ENCODE measurements around the gene C3orf18. TPM values are rescaled to one million over a fixed set of nuclear protein-coding genes. Genes with fewer than 3 reads are reported as not detected.

Gene C3orf18
- total and polyA plus RNA-seq, 9 of the 15 experiments (the other 6 are each of a cell fraction or from before 2014, with no cell fraction given), result 0.01 to 2.3 (median 0.94) TPM

DNA sequence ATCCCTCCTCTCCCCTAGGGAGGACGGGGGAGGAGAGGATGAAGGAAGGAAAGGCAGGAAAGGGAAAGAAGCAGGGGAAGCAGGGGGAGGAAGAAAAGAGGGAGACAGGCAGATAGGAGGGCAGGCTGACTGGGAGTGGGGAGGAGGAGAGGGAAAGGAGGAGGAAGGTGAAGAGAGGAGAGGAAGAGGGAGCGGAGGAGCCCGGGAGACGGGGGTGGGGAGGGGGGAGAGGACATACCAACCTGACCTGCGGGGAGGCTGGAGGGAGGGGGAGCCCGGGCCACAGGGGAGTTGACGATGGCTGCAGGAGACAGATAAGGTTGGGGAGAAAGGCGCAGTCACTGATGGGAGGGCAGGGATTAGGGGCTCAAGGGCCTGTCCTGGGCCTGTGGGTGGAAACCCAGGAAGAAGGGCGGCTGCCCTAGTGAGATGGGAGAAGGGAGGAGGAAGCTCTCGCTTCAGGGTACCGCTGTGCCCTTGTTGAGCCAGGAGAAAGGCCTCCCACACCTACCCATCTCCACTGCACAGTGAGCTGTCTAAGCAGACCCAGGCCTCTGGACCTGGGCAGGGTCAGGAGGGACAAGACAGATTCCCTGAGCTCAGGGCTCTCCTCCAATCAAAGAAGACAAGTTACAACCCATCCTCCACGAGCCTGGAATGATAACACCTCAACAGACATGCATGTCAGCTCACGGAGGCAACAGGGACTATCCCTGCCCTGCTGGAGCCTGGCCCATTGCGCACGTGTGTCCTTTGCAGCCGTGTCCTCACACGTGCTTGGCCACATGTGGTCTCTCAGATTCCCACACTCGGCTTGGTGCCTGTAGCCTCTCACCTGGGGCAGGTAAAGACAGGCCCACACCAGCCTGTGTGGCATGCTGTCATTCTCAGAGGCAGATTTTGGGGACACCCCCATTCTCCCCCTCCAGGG, 27.9 kb downstream of the C3orf18 start (continued):
- TF ChIP-seq SIX5 (IDR thresholded peaks at IDR 0.05; ENCODE audit: borderline replicate concordance in 1 of 2, insufficient read depth in 1 of 2, low read depth in 1 of 2, low read length in 2 of 2) (no peak), CBFA2T3 (IDR thresholded peaks at IDR 0.05) (peak; percentile 96), SMAD3 (CRISPR knock-in tag; conservative IDR thresholded peaks at IDR 0.05) (no peak), BCOR (IDR thresholded peaks at IDR 0.05) (peak; percentile 66; the same call in 1 of the 2 replicates)
- TF ChIP-seq, protein P1, sequence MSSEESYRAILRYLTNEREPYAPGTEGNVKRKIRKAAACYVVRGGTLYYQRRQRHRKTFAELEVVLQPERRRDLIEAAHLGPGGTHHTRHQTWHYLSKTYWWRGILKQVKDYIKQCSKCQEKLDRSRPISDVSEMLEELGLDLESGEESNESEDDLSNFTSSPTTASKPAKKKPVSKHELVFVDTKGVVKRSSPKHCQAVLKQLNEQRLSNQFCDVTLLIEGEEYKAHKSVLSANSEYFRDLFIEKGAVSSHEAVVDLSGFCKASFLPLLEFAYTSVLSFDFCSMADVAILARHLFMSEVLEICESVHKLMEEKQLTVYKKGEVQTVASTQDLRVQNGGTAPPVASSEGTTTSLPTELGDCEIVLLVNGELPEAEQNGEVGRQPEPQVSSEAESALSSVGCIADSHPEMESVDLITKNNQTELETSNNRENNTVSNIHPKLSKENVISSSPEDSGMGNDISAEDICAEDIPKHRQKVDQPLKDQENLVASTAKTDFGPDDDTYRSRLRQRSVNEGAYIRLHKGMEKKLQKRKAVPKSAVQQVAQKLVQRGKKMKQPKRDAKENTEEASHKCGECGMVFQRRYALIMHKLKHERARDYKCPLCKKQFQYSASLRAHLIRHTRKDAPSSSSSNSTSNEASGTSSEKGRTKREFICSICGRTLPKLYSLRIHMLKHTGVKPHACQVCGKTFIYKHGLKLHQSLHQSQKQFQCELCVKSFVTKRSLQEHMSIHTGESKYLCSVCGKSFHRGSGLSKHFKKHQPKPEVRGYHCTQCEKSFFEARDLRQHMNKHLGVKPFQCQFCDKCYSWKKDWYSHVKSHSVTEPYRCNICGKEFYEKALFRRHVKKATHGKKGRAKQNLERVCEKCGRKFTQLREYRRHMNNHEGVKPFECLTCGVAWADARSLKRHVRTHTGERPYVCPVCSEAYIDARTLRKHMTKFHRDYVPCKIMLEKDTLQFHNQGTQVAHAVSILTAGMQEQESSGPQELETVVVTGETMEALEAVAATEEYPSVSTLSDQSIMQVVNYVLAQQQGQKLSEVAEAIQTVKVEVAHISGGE (CRISPR knock-in tag; IDR thresholded peaks at IDR 0.05), result no peak
- TF ChIP-seq, protein P2, sequence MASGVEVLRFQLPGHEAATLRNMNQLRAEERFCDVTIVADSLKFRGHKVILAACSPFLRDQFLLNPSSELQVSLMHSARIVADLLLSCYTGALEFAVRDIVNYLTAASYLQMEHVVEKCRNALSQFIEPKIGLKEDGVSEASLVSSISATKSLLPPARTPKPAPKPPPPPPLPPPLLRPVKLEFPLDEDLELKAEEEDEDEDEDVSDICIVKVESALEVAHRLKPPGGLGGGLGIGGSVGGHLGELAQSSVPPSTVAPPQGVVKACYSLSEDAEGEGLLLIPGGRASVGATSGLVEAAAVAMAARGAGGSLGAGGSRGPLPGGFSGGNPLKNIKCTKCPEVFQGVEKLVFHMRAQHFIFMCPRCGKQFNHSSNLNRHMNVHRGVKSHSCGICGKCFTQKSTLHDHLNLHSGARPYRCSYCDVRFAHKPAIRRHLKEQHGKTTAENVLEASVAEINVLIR (CRISPR knock-in tag; IDR thresholded peaks at IDR 0.05), result no peak
- TF ChIP-seq, protein P3, sequence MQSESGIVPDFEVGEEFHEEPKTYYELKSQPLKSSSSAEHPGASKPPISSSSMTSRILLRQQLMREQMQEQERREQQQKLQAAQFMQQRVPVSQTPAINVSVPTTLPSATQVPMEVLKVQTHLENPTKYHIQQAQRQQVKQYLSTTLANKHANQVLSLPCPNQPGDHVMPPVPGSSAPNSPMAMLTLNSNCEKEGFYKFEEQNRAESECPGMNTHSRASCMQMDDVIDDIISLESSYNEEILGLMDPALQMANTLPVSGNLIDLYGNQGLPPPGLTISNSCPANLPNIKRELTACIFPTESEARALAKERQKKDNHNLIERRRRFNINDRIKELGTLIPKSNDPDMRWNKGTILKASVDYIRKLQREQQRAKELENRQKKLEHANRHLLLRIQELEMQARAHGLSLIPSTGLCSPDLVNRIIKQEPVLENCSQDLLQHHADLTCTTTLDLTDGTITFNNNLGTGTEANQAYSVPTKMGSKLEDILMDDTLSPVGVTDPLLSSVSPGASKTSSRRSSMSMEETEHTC (IDR thresholded peaks at IDR 0.05), result no peak
- TF ChIP-seq, protein P4, sequence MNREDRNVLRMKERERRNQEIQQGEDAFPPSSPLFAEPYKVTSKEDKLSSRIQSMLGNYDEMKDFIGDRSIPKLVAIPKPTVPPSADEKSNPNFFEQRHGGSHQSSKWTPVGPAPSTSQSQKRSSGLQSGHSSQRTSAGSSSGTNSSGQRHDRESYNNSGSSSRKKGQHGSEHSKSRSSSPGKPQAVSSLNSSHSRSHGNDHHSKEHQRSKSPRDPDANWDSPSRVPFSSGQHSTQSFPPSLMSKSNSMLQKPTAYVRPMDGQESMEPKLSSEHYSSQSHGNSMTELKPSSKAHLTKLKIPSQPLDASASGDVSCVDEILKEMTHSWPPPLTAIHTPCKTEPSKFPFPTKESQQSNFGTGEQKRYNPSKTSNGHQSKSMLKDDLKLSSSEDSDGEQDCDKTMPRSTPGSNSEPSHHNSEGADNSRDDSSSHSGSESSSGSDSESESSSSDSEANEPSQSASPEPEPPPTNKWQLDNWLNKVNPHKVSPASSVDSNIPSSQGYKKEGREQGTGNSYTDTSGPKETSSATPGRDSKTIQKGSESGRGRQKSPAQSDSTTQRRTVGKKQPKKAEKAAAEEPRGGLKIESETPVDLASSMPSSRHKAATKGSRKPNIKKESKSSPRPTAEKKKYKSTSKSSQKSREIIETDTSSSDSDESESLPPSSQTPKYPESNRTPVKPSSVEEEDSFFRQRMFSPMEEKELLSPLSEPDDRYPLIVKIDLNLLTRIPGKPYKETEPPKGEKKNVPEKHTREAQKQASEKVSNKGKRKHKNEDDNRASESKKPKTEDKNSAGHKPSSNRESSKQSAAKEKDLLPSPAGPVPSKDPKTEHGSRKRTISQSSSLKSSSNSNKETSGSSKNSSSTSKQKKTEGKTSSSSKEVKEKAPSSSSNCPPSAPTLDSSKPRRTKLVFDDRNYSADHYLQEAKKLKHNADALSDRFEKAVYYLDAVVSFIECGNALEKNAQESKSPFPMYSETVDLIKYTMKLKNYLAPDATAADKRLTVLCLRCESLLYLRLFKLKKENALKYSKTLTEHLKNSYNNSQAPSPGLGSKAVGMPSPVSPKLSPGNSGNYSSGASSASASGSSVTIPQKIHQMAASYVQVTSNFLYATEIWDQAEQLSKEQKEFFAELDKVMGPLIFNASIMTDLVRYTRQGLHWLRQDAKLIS (CRISPR knock-in tag; IDR thresholded peaks at IDR 0.05), result no peak
- TF ChIP-seq, protein P5, sequence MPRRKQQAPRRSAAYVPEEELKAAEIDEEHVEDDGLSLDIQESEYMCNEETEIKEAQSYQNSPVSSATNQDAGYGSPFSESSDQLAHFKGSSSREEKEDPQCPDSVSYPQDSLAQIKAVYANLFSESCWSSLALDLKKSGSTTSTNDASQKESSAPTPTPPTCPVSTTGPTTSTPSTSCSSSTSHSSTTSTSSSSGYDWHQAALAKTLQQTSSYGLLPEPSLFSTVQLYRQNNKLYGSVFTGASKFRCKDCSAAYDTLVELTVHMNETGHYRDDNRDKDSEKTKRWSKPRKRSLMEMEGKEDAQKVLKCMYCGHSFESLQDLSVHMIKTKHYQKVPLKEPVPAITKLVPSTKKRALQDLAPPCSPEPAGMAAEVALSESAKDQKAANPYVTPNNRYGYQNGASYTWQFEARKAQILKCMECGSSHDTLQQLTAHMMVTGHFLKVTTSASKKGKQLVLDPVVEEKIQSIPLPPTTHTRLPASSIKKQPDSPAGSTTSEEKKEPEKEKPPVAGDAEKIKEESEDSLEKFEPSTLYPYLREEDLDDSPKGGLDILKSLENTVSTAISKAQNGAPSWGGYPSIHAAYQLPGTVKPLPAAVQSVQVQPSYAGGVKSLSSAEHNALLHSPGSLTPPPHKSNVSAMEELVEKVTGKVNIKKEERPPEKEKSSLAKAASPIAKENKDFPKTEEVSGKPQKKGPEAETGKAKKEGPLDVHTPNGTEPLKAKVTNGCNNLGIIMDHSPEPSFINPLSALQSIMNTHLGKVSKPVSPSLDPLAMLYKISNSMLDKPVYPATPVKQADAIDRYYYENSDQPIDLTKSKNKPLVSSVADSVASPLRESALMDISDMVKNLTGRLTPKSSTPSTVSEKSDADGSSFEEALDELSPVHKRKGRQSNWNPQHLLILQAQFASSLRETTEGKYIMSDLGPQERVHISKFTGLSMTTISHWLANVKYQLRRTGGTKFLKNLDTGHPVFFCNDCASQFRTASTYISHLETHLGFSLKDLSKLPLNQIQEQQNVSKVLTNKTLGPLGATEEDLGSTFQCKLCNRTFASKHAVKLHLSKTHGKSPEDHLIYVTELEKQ (CRISPR knock-in tag; IDR thresholded peaks at IDR 0.05), result no peak
